HEK293 (cell line): ENCODE data around the gene DOK7.

Experiments used
- CTCF ChIA-PET: fragments of 350-600 bp; formaldehyde crosslinking; extraction: SDS; loops from one replicate; lab custom pipeline; 2021; ENCODE audit warnings: antibody characterized with exemption; lab: Yijun Ruan, JAX
- POLR2A ChIA-PET: fragments of 300-600 bp; formaldehyde crosslinking; extraction: SDS; loops from one replicate; lab custom pipeline; 2020; ENCODE audit warnings: antibody characterized with exemption, inconsistent platforms; lab: Yijun Ruan, JAX
- H3K27ac ChIP-seq: fragments of 200-500 bp; sonication (Bioruptor generic); 2 replicates; pipeline ENCODE4 v1.5.1; 2014; ENCODE audit warnings: low read depth, low read length, control low read depth, inconsistent platforms; ENCODE audit errors: extremely low read depth
- H3K36me3 ChIP-seq, 2 experiments: fragments of 200-500 bp in 1 of 2; sonication (Bioruptor generic) in 1 of 2; 1 replicate in 1 of 2; 2 replicates in 1 of 2; pipeline ENCODE4 v1.5.1; 2014 to 2017; ENCODE audit warnings: inconsistent platforms in 2 of 2, low read length in 2 of 2; ENCODE audit not compliant: control insufficient read depth in 2 of 2, insufficient read depth in 1 of 2
- H3K4me1 ChIP-seq: fragments of 200-500 bp; sonication (Bioruptor generic); 2 replicates; pipeline ENCODE4 v1.5.1; 2014; ENCODE audit warnings: mild to moderate bottlenecking, low read length, inconsistent platforms; ENCODE audit not compliant: control insufficient read depth, insufficient read depth
- H3K4me3 ChIP-seq: 2 replicates; pipeline ENCODE4 v1.5.1; 2011; ENCODE audit warnings: low read depth, mild to moderate bottlenecking, control low read depth, low read length, moderate library complexity
- H3K9me3 ChIP-seq: fragments of 200-500 bp; sonication (Bioruptor generic); 2 replicates; pipeline ENCODE4 v1.5.1; 2014; ENCODE audit warnings: low read depth, low read length, inconsistent platforms; ENCODE audit not compliant: control insufficient read depth, insufficient read depth
- HOXC10 ChIP-seq: sonication (generic); formaldehyde crosslinking; IDR thresholded peaks from 2 replicates; pipeline ENCODE4 v1.8.1; 2023; ENCODE audit warnings: mild to moderate bottlenecking, missing genetic modification reagents
- KLF1 ChIP-seq: fragments of 450-650 bp; formaldehyde crosslinking; IDR thresholded peaks from 2 replicates; pipeline ENCODE4 v1.5.1; 2016; ENCODE audit warnings: missing biosample characterization, missing genetic modification characterization
- KLF16 ChIP-seq: fragments of 450-650 bp; formaldehyde crosslinking; IDR thresholded peaks from 2 replicates; pipeline ENCODE4 v1.5.1; 2017; ENCODE audit warnings: missing biosample characterization, missing genetic modification characterization
- PRDM10 ChIP-seq: fragments of 450-650 bp; formaldehyde crosslinking; IDR thresholded peaks from 2 replicates; pipeline ENCODE4 v1.5.1; 2016; ENCODE audit warnings: missing biosample characterization, missing genetic modification characterization
- TCF7L2 ChIP-seq: IDR thresholded peaks from 2 replicates; pipeline ENCODE4 v1.6.1; 2011; ENCODE audit warnings: low read depth, mild to moderate bottlenecking, inconsistent platforms, low read length, moderate library complexity, borderline replicate concordance
- ZBTB11 ChIP-seq: fragments of 450-650 bp; formaldehyde crosslinking; conservative IDR thresholded peaks from 2 replicates; pipeline ENCODE4 v1.5.1; 2016; ENCODE audit warnings: low read depth, missing biosample characterization, missing genetic modification characterization
- ZNF473 ChIP-seq: fragments of 450-650 bp; formaldehyde crosslinking; IDR thresholded peaks from 2 replicates; pipeline ENCODE4 v1.5.1; 2017; ENCODE audit warnings: missing biosample characterization, missing genetic modification characterization
- ZNF518A ChIP-seq: fragments of 450-650 bp; formaldehyde crosslinking; conservative IDR thresholded peaks from 2 replicates; pipeline ENCODE4 v1.5.1; 2016; ENCODE audit warnings: low read depth, missing biosample characterization, missing genetic modification characterization
- ZNF555 ChIP-seq: fragments of 450-650 bp; formaldehyde crosslinking; conservative IDR thresholded peaks from 2 replicates; pipeline ENCODE4 v1.5.1; 2017; ENCODE audit warnings: missing biosample characterization, mild to moderate bottlenecking, missing genetic modification characterization, inconsistent platforms
- ZNF560 ChIP-seq: fragments of 450-650 bp; formaldehyde crosslinking; IDR thresholded peaks from 2 replicates; pipeline ENCODE4 v1.5.1; 2017; ENCODE audit warnings: missing biosample characterization, missing genetic modification characterization, borderline replicate concordance
- ZNF596 ChIP-seq: fragments of 450-650 bp; IDR thresholded peaks from 2 replicates; pipeline ENCODE4 v1.5.0; 2018; ENCODE audit warnings: missing biosample characterization, mild to moderate bottlenecking, missing genetic modification characterization, moderate library complexity
- ZNF792 ChIP-seq: fragments of 450-650 bp; formaldehyde crosslinking; IDR thresholded peaks from 2 replicates; pipeline ENCODE4 v1.5.1; 2016; ENCODE audit warnings: missing biosample characterization, missing genetic modification characterization

The DOK7 gene

GRCh38 chr4:3501825-3502425 lies 38.8 kb downstream of the DOK7 start:
- H3K9me3 ChIP-seq: no peaks in the 10 kb centered on the region
- POLR2A ChIA-PET: interaction anchor here (0.6 kb wide), 1 partner anchor 11 kb away, joined by 10 read pairs; no protein-coding TSS in a partner anchor
- TF ChIP-seq KLF16 (tag by site-specific recombination) (no peak), ZNF518A (tag by site-specific recombination) (no peak), HOXC10 (CRISPR knock-in tag) (no peak), ZNF560 (tag by site-specific recombination) (no peak), KLF1 (tag by site-specific recombination) (no peak), ZBTB11 (tag by site-specific recombination) (no peak), ZNF555 (tag by site-specific recombination) (no peak), TCF7L2 (no peak), ZNF596 (tag by site-specific recombination) (no peak), ZNF473 (no peak), PRDM10 (no peak), ZNF792 (tag by site-specific recombination) (no peak)
- TF ChIP-seq, all 188 proteins: peak for 0
- CTCF ChIA-PET: interaction anchor here (0.5 to 0.7 kb wide), 2 partner anchors 11 to 440 kb away, joined by 3 to 5 read pairs; no protein-coding TSS in a partner anchor
- Histone ChIP-seq H3K36me3 (peaks cover 0 to 35% of the 10 kb centered on the region in 2 experiments; a peak in 2 of 3 replicates), H3K4me3 (no peak overlapping the region), H3K27ac (no peak overlapping the region), H3K4me1 (no peaks in the 10 kb centered on the region)
